Measurements from ENCODE around the gene SERPINA1. TPM values are rescaled to one million over a fixed set of nuclear protein-coding genes. Genes with fewer than 3 reads are reported as not detected.

Gene SERPINA1
- total and polyA plus RNA-seq, 2 of the 13 experiments (the other 11 are each of a cell fraction or from before 2014, with no cell fraction given) = 3,266 to 11,015 TPM

GRCh38 chr14:94380225-94381148, 7.9 kb downstream of the SERPINA1 start (continued):
- TF ChIP-seq IRF2 (CRISPR knock-in tag; IDR thresholded peaks at IDR 0.05) = no peak
- TF ChIP-seq ZNF549 (CRISPR knock-in tag; IDR thresholded peaks at IDR 0.05) = no peak
- TF ChIP-seq ZNF558 (CRISPR knock-in tag; IDR thresholded peaks at IDR 0.05; ENCODE audit: borderline replicate concordance) = no peak
- TF ChIP-seq HMGA1 (CRISPR knock-in tag; conservative IDR thresholded peaks at IDR 0.05) = no peak
- no peak for TF ChIP-seq CREM (IDR thresholded peaks at IDR 0.05)
- TF ChIP-seq CREM (CRISPR knock-in tag; IDR thresholded peaks at IDR 0.05) = no peak
- TF ChIP-seq USF2 (IDR thresholded peaks at IDR 0.05; ENCODE audit: low read depth, low read length) = no peak
- no peak for TF ChIP-seq USF2 (CRISPR knock-in tag; IDR thresholded peaks at IDR 0.05; ENCODE audit: borderline replicate concordance)
- TF ChIP-seq PAF1 (CRISPR knock-in tag; IDR thresholded peaks at IDR 0.05) = peak; percentile 78; the same call in 1 of the 2 replicates
- TF ChIP-seq RBAK (CRISPR knock-in tag; IDR thresholded peaks at IDR 0.05) = no peak
- no peak for TF ChIP-seq FOXO1 (CRISPR knock-in tag; IDR thresholded peaks at IDR 0.05)
- no peak for TF ChIP-seq NRL (CRISPR knock-in tag; IDR thresholded peaks at IDR 0.05; ENCODE audit: borderline replicate concordance)
- no peak for TF ChIP-seq HDAC6 (IDR thresholded peaks at IDR 0.05; ENCODE audit: low read depth, low read length)
- TF ChIP-seq NCOA1 (CRISPR knock-in tag; IDR thresholded peaks at IDR 0.05) = no peak
- TF ChIP-seq ZNF724P (CRISPR knock-in tag; IDR thresholded peaks at IDR 0.05; ENCODE audit: borderline replicate concordance) = no peak
- TF ChIP-seq BORCS8-MEF2B (CRISPR knock-in tag; IDR thresholded peaks at IDR 0.05) = peak; percentile 42; the same call in 1 of the 2 replicates
- TF ChIP-seq ZBTB7A (CRISPR knock-in tag; IDR thresholded peaks at IDR 0.05) = peak; percentile 54; the same call in 1 of the 2 replicates
- no peak for TF ChIP-seq XRCC5 (optimal IDR thresholded peaks at IDR 0.05; ENCODE audit: low read length)
- no peak for TF ChIP-seq ZNF451 (CRISPR knock-in tag; IDR thresholded peaks at IDR 0.05)
- TF ChIP-seq ZNF552 (CRISPR knock-in tag; IDR thresholded peaks at IDR 0.05; ENCODE audit: borderline replicate concordance) = no peak
- no peak; the same call in 1 of the 2 replicates for TF ChIP-seq ZNF256 (CRISPR knock-in tag; conservative IDR thresholded peaks at IDR 0.05)
- no peak for TF ChIP-seq ZNF292 (CRISPR knock-in tag; IDR thresholded peaks at IDR 0.05; ENCODE audit: borderline replicate concordance, low read depth)
- no peak for TF ChIP-seq GTF3A (CRISPR knock-in tag; conservative IDR thresholded peaks at IDR 0.05)
- no peak for TF ChIP-seq BRCA1 (CRISPR knock-in tag; IDR thresholded peaks at IDR 0.05)
- TF ChIP-seq, protein P1, sequence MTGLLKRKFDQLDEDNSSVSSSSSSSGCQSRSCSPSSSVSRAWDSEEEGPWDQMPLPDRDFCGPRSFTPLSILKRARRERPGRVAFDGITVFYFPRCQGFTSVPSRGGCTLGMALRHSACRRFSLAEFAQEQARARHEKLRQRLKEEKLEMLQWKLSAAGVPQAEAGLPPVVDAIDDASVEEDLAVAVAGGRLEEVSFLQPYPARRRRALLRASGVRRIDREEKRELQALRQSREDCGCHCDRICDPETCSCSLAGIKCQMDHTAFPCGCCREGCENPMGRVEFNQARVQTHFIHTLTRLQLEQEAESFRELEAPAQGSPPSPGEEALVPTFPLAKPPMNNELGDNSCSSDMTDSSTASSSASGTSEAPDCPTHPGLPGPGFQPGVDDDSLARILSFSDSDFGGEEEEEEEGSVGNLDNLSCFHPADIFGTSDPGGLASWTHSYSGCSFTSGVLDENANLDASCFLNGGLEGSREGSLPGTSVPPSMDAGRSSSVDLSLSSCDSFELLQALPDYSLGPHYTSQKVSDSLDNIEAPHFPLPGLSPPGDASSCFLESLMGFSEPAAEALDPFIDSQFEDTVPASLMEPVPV (CRISPR knock-in tag; IDR thresholded peaks at IDR 0.05) = peak; percentile 65
- TF ChIP-seq ZNF282 (IDR thresholded peaks at IDR 0.05; ENCODE audit: partially characterized antibody) = no peak
- TF ChIP-seq ZNF563 (CRISPR knock-in tag; IDR thresholded peaks at IDR 0.05) = no peak
- peak; percentile 18; the same call in 1 of the 2 replicates for TF ChIP-seq ZC3H13 (CRISPR knock-in tag; IDR thresholded peaks at IDR 0.05)
- TF ChIP-seq CREBL2 (CRISPR knock-in tag; IDR thresholded peaks at IDR 0.05; ENCODE audit: borderline replicate concordance) = no peak
